H1 (cell line): Measurements from ENCODE around the gene CFAP65. TPM values are rescaled to one million over a fixed set of nuclear protein-coding genes. Genes with fewer than 3 reads are reported as not detected.
A peak's percentile ranks its signal among the peaks of the same experiment; 100 is the strongest.

Experiments used
- BCL11A ChIP-seq, 2 experiments: IDR thresholded peaks; one replicate each; pipeline ENCODE4 v1.6.1; 2011; ENCODE audit warnings: low read depth in 2 of 2, low read length in 2 of 2, mild to moderate bottlenecking in 2 of 2
- CEBPB ChIP-seq: IDR thresholded peaks from 2 replicates; pipeline ENCODE4 v1.6.1; 2012; ENCODE audit warnings: low read depth, low read length
- CHD1 ChIP-seq: IDR thresholded peaks from 2 replicates; pipeline ENCODE4 v1.6.1; 2012; ENCODE audit warnings: low read depth, low read length, improper control_type of control experiment
- CHD2 ChIP-seq: IDR thresholded peaks from 2 replicates; pipeline ENCODE4 v1.6.1; 2012; ENCODE audit warnings: low read length, improper control_type of control experiment
- E2F6 ChIP-seq: IDR thresholded peaks from 2 replicates; pipeline ENCODE4 v1.6.1; 2012; ENCODE audit warnings: inconsistent platforms
- EP300 ChIP-seq, 2 experiments: IDR thresholded peaks; 1 replicate in 1 of 2; 2 replicates in 1 of 2; pipeline ENCODE4 v1.6.1; 2011 to 2012; ENCODE audit warnings: low read depth in 2 of 2, low read length in 2 of 2, mild to moderate bottlenecking in 2 of 2, borderline replicate concordance in 1 of 2, inconsistent platforms in 1 of 2, moderate library complexity in 1 of 2
- EZH2 ChIP-seq: fragments of 200-600 bp; sonication (generic); IDR thresholded peaks from 2 replicates; pipeline ENCODE4 v1.7.1; 2012; ENCODE audit warnings: low read depth, mild to moderate bottlenecking, moderate library complexity, low read length, inconsistent platforms; ENCODE audit not compliant: severe bottlenecking
- HDAC2 ChIP-seq, 2 experiments: fragments of 300-600 bp in 1 of 2; sonication (generic) in 1 of 2; IDR thresholded peaks; 2 replicates each; pipeline ENCODE4 v1.6.1; 2011 to 2012; ENCODE audit warnings: low read depth in 2 of 2, low read length in 2 of 2, mild to moderate bottlenecking in 2 of 2, moderate library complexity in 2 of 2, borderline replicate concordance in 1 of 2, inconsistent platforms in 1 of 2
- HDAC6 ChIP-seq: IDR thresholded peaks from one replicate; pipeline ENCODE4 v1.7.1; 2012; ENCODE audit warnings: low read depth, mild to moderate bottlenecking, inconsistent platforms, low read length, moderate library complexity
- JUND ChIP-seq: IDR thresholded peaks from 2 replicates; pipeline ENCODE4 v1.6.1; 2011; ENCODE audit warnings: mild to moderate bottlenecking, improper control_type of control experiment, low read length
- KDM1A ChIP-seq: fragments of 200-600, 300-600 bp; sonication (generic); IDR thresholded peaks from 2 replicates; pipeline ENCODE4 v1.7.1; 2016; ENCODE audit warnings: mild to moderate bottlenecking, low read length, borderline replicate concordance
- KDM5A ChIP-seq: fragments of 200-600 bp; IDR thresholded peaks from 2 replicates; pipeline ENCODE4 v1.7.1; 2012; ENCODE audit warnings: mild to moderate bottlenecking, low read length, inconsistent platforms, mixed read lengths
- MAX ChIP-seq: IDR thresholded peaks from 2 replicates; pipeline ENCODE4 v1.6.1; 2012; ENCODE audit warnings: inconsistent platforms
- POLR2A ChIP-seq, 2 experiments: IDR thresholded peaks; 1 replicate in 1 of 2; 2 replicates in 1 of 2; pipeline ENCODE4 v1.6.1; 2011; ENCODE audit warnings: low read depth in 2 of 2, low read length in 2 of 2, mild to moderate bottlenecking in 2 of 2; ENCODE audit errors: control extremely low read depth in 1 of 2
- RAD21 ChIP-seq, 2 experiments: IDR thresholded peaks in 1 of 2; conservative IDR thresholded peaks in 1 of 2; 2 replicates each; pipeline ENCODE4 v1.6.1; 2011; ENCODE audit warnings: low read depth in 2 of 2, low read length in 2 of 2, improper control_type of control experiment in 1 of 2, inconsistent platforms in 1 of 2, mild to moderate bottlenecking in 1 of 2, moderate library complexity in 1 of 2
- SIX5 ChIP-seq: IDR thresholded peaks from 2 replicates; pipeline ENCODE4 v1.6.1; 2011; ENCODE audit warnings: mild to moderate bottlenecking, low read depth, low read length
- SUZ12 ChIP-seq: fragments of 200-600 bp; sonication (generic); IDR thresholded peaks from 2 replicates; pipeline ENCODE4 v1.6.1; 2012; ENCODE audit warnings: mild to moderate bottlenecking, inconsistent platforms, low read length, moderate library complexity, mixed read lengths
- YY1 ChIP-seq: IDR thresholded peaks from 2 replicates; pipeline ENCODE4 v1.6.1; 2011; ENCODE audit warnings: low read depth, mild to moderate bottlenecking, low read length
- polyA plus RNA-seq, 7 experiments: library from polyadenylated mRNA; depleted of rRNA in 3 of 7; stranded (reverse) in 5 of 7; unstranded in 2 of 7; fragments of >200 nt in 5 of 7; fragments of 200-250 nt in 2 of 7; gene quantifications; 1 replicate in 5 of 7; 2 replicates in 1 of 7; 4 replicates in 1 of 7; pipeline versions ENCODE4 v1.2.1 to v1.2.3, GENCODE V29; 2011 to 2013; ENCODE audit warnings: missing spikeins in 2 of 7, mixed read lengths in 2 of 7
- total RNA-seq: library from RNA; stranded (reverse); fragmentation: NEBNext Ultra II Directional; extraction: Animal tissue kit (Norgen Biotek cat#: 25700); gene quantifications from 2 replicates; pipeline ENCODE4 v1.2.1, GENCODE V29; 2021

Gene CFAP65
- total and polyA plus RNA-seq, 2 of the 8 experiments (the other 6 are each of a cell fraction or from before 2014, with no cell fraction given): 0.19 to 0.45 TPM

GRCh38 chr2:219001577-219002394 is 39.5 kb downstream of the CFAP65 start (continued):
- TF ChIP-seq EZH2 (peak; percentile 91), POLR2A (IDR thresholded peaks at IDR 0.05; ENCODE audit: control extremely low read depth in 1 of 2, low read depth in 2 of 2, low read length in 2 of 2) (no peak), HDAC2 (IDR thresholded peaks at IDR 0.05; ENCODE audit: borderline replicate concordance in 1 of 2, low read depth in 2 of 2, low read length in 2 of 2) (0 out of 4 replicates have a peak, but pooled peaks of 1 of the 2 experiments have one; percentile 4), KDM1A (no peak), RAD21 (IDR thresholded peaks at IDR 0.05 in 1 of 2, conservative IDR thresholded peaks at IDR 0.05 in 1 of 2; ENCODE audit: low read depth in 2 of 2, low read length in 2 of 2) (no peak), SIX5 (no peak), CHD1 (no peak), EP300 (IDR thresholded peaks at IDR 0.05; ENCODE audit: borderline replicate concordance in 1 of 2, low read depth in 2 of 2, low read length in 2 of 2) (no peak), YY1 (no peak), JUND (no peak), BCL11A (IDR thresholded peaks at IDR 0.05; ENCODE audit: low read depth in 2 of 2, low read length in 2 of 2) (no peak), E2F6 (0 out of 2 replicates have a peak, but pooled peaks have one; percentile 17), KDM5A (no peak), CHD2 (no peak), HDAC6 (no peak), CEBPB (no peak), MAX (0 out of 2 replicates have a peak, but pooled peaks have one; percentile 22), SUZ12 (peak; percentile 84)
